ENCODE measurements around the gene ZNF346.
"Not testable (repeated sequence)": the region's sequence is repeated elsewhere in the genome, so short reads cannot be mapped to it uniquely, and the experiment has no call there.

ZNF346 gene

GRCh38 chr5:177008716-177009115 lies 13.8 kb upstream of the ZNF346 start:
- no peak for DNase-seq (ENCODE audit: low read depth in 1 of 2, low spot score in 1 of 2)

- no peak for DNase-seq (ENCODE audit: low read depth in 1 of 2, low spot score in 1 of 2)
These were observed 12.3 kb upstream of the ZNF346 start for GRCh38 chr5:177010153-177010552.

DNA sequence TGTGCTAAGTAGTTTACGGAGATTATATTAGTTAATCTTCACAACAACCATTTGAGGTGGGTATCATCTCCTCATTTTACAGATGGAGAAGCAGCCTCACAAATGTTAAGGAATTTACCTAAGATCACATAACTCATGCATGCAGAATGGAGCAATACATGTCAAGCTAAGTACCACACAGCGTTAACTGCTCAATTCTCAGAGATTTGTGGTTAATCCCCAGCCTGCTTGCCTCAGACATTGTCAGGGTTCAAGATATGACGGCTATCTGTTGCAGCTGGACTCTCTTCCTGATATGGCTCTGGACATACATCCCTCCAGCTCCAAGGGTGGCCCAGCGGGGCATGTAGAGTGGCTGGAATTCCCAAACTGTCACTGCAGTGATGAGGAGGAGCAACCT lies 7.3 kb upstream of the ZNF346 start:
- DNase-seq (ENCODE audit: low read depth in 1 of 2, low spot score in 1 of 2), result no peak

- DNase-seq (ENCODE audit: low read depth in 1 of 2, low spot score in 1 of 2), result no peak
These were observed 4.2 kb upstream of the ZNF346 start for GRCh38 chr5:177018341-177018740.

- no peak for DNase-seq (ENCODE audit: low read depth in 1 of 2, low spot score in 1 of 2)
These were observed 2.5 kb upstream of the ZNF346 start for GRCh38 chr5:177020033-177020432.

GRCh38 chr5:177023303-177023664 lies 788 bp downstream of the ZNF346 start:
- DNase-seq (ENCODE audit: low read depth in 1 of 2, low spot score in 1 of 2), result no peak

GRCh38 chr5:177024559-177024958 lies 2.1 kb downstream of the ZNF346 start:
- no peak for DNase-seq (ENCODE audit: low read depth in 1 of 2, low spot score in 1 of 2)

DNA sequence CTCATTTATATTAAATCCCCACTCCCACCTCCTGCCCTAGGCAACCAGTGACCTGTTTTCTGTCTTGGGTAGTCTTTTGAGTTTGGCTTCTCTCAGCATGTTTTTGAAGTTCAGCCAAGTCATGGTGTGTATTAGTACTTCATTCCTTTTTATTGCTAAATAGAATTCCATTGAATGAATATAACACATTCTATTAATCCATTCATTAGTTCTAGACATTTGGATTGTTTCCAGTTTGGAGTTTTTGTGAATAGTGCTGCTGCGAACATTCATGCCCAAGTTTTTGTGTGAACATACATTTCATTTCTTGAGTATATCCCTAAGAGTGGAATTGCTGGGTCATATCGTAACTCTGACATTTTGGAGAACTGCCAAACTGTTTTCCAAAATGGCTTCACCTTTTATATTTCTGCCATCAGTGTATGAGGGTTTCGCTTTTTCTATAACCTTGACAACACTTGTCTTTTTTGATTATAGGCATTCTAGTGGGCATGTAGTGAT lies 2.7 kb downstream of the ZNF346 start:
- no peak for DNase-seq (ENCODE audit: low read depth in 1 of 2, low spot score in 1 of 2)

DNA sequence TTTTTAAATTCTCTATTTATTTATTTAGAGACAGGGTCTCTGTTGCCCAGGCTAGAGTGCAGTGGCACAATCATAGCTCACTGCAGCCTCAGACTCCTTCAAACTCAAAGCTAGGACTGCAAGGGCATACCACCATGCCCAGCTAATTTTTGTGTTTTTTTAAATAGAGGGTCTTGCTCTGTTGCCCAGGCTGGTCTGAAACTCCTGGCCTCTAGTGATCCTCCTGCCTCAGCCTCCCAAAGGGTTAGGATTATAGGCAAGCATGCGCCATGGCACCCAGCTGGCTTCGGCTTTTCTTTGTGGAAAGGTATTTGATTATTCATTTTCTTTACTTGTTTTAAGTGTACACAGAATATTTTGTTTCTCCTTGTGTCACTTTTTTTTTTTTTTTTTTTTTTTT lies 5.2 kb downstream of the ZNF346 start:
- no peak for DNase-seq (ENCODE audit: low read depth in 1 of 2, low spot score in 1 of 2)

DNA sequence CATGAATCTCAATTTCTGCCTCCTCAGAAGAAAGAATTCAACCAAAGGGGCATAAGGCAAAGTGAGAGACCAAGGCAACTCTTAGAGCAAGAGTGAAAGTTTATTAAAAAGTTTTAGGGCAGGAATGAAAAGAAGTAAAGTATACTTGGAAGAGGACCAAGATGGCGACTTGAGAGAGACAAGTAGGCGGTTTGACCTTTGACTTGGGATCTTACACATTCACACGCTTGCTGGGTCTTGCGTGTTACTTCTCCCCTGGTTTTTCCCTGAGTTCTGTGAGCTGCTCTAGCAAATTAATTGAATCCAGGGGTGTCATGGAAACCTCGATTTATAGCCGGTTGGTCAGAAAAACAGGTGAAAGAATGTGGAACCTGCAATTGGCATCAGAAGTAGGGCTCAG lies 7.0 kb downstream of the ZNF346 start:
- no peak for DNase-seq (ENCODE audit: low read depth in 1 of 2, low spot score in 1 of 2)

GRCh38 chr5:177035976-177036375 lies 13.5 kb downstream of the ZNF346 start:
- no peak for DNase-seq (ENCODE audit: low read depth in 1 of 2, low spot score in 1 of 2)

GRCh38 chr5:177036443-177036842 lies 13.9 kb downstream of the ZNF346 start:
- no peak for DNase-seq (ENCODE audit: low read depth in 1 of 2, low spot score in 1 of 2)

DNA sequence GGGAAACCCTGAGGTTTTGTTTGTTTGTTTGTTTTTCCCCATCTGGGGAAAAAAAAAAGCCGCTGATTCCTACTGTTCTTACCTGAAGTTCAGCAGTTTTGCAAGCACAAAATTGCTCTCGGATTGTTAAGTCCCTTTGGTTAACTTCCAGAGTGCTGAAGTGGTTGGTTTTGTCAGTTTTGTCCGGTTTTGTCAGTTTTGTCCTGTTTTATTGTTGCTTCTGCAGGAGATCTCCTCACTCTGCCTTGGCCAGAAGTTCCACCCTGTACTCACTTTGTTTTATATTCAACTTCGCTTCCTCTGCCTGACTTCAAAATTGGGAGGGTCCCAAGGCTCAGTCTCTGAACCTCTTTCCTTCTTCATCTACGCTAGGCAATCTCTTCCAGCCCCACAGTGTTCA lies 14.4 kb downstream of the ZNF346 start:
- DNase-seq (ENCODE audit: low read depth in 1 of 2, low spot score in 1 of 2), result no peak

GRCh38 chr5:177040814-177041420 lies 18.4 kb downstream of the ZNF346 start:
- no peak for DNase-seq (ENCODE audit: low read depth in 1 of 2, low spot score in 1 of 2)

- DNase-seq (ENCODE audit: low read depth in 1 of 2, low spot score in 1 of 2), result no peak
These were observed 19.4 kb downstream of the ZNF346 start for GRCh38 chr5:177041936-177042335.

GRCh38 chr5:177043114-177043513 lies 20.6 kb downstream of the ZNF346 start:
- no peak for DNase-seq (ENCODE audit: low read depth in 1 of 2, low spot score in 1 of 2)

DNA sequence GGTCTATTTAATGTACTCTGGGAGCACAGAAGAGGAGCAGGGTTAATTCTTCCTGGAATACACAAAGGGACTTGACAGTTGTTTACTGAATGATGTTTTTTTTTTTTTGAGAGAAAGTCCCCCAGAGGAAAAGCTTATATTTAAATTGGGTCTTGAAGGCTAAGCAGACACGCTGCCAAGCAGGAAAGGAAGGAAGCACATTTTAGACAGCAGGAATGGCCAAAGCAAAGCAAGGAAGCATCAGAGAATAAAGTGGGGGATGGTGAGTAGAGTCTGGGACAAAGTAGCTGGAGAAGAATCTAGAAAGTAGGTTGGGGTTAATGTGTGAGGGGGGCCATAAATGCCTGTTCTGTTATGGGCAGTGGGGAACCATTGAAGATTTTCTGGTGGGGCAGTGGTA lies 21.5 kb downstream of the ZNF346 start:
- DNase-seq (ENCODE audit: low read depth in 1 of 2, low spot score in 1 of 2), result no peak

- DNase-seq (ENCODE audit: low read depth in 1 of 2, low spot score in 1 of 2), result no peak
These were observed 22.1 kb downstream of the ZNF346 start for GRCh38 chr5:177044641-177045040.

DNA sequence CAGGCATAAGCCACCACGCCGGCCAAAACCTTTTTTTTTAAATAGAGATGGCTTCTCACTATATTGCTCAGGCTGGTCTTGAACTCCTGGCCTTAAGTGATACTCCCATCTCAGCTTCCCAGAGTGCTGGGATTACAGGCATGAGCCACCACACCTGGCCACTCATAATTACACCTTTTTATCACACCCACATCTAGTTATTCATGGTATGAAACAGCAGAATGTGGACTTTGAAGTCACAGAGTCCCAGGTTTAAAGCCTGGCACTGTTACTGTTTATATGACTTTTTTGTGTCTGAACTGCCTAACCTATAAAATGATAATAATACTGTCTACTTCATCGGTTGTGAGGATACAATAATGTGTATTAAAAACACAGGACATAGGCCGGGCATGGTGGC lies 23.1 kb downstream of the ZNF346 start:
- DNase-seq (ENCODE audit: low read depth in 1 of 2, low spot score in 1 of 2), result no peak

DNA sequence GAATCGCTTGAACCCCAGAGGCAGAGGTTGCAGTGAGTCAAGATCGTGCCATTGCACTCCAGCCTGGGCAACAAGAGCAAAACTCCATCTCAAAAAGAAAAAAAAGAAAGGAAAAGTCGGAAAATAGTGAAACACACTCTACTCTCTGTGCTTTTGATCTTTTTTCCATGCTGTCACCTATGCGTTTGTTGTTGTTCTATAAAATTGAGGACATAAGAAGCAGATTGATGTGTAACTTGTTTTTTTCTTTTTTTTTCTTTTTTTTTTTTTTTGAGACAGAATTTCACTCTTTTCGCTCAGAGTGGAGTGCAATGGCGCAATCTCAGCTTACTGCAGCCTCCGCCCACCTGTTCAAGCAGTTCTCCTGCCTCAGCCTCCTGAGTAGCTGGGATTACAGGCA lies 26.0 kb downstream of the ZNF346 start:
- not testable (repeated sequence) for DNase-seq (ENCODE audit: low read depth in 1 of 2, low spot score in 1 of 2)

- DNase-seq (ENCODE audit: low read depth in 1 of 2, low spot score in 1 of 2), result no peak
These were observed 26.8 kb downstream of the ZNF346 start for GRCh38 chr5:177049285-177049684.

GRCh38 chr5:177064500-177065277 lies 42.2 kb downstream of the ZNF346 start:
- no peak for DNase-seq (ENCODE audit: low read depth in 1 of 2, low spot score in 1 of 2)

GRCh38 chr5:177065491-177065890 lies 43.0 kb downstream of the ZNF346 start:
- no peak for DNase-seq (ENCODE audit: low read depth in 1 of 2, low spot score in 1 of 2)

All from activated CD4-positive, alpha-beta T cell treated with anti-CD3 and anti-CD28 coated beads, Interleukin-2, amount 50 U/mL, for 24 hours (primary cell).